Ovary (tissue), 9 donors: ENCODE measurements around the gene AKT1. TPM values are rescaled to one million over a fixed set of nuclear protein-coding genes. Genes with fewer than 3 reads are reported as not detected.

Experiments
- DNase-seq, 5 donors: peaks; one replicate each; pipeline ENCODE4 v3.0.0-alpha.2; 2019 to 2020
- H3K27ac ChIP-seq, 2 donors: fragments of 200-600 bp; one replicate each; pipeline versions ENCODE4 v1.5.1 to v1.8.0; 2019 to 2022
- H3K27me3 ChIP-seq: fragments of 200-600 bp; one replicate; pipeline ENCODE4 v1.8.0; 2022
- H3K36me3 ChIP-seq: fragments of 200-600 bp; sonication (generic); one replicate; pipeline ENCODE4 v1.5.1; 2019
- H3K4me1 ChIP-seq: one replicate; pipeline ENCODE4 v1.8.1; 2013; ENCODE audit warnings: mild to moderate bottlenecking, moderate library complexity; ENCODE audit not compliant: insufficient read depth
- H3K4me3 ChIP-seq: fragments of 200-600 bp; sonication (generic); one replicate; pipeline ENCODE4 v1.5.1; 2017
- H3K9me3 ChIP-seq, 2 donors: fragments of 200-600 bp in 1 of 2; sonication (generic) in 1 of 2; one replicate each; pipeline versions ENCODE4 v1.5.1 to v1.8.1; 2013 to 2019; ENCODE audit warnings: mild to moderate bottlenecking in 1 of 2, moderate library complexity in 1 of 2
- CTCF ChIP-seq, 3 donors: fragments of 450-650 bp in 2 of 3; fragments of 200-600 bp in 1 of 3; IDR thresholded peaks; one replicate each; pipeline versions ENCODE4 v1.5.1 to v1.8.0; 2016 to 2022; ENCODE audit warnings: antibody characterized with exemption in 3 of 3, mild to moderate bottlenecking in 1 of 3
- EP300 ChIP-seq: sonication (generic); formaldehyde crosslinking; IDR thresholded peaks from one replicate; pipeline ENCODE4 v1.6.1; 2017; ENCODE audit warnings: antibody characterized with exemption
- POLR2A ChIP-seq: fragments of 450-650 bp; IDR thresholded peaks from one replicate; pipeline ENCODE4 v1.6.1; 2017; ENCODE audit warnings: antibody characterized with exemption, mild to moderate bottlenecking, moderate library complexity
- WGBS, 3 donors: extraction: QIAGEN DNeasy Blood & Tissue Kit in 1 of 3; methylation state at CpG; one replicate each; pipeline versions ENCODE4 v1.1.5 to v1.1.7; 2013 to 2017; 5-methylcytosine and 5-hydroxymethylcytosine counted together
- intact Hi-C, 4 donors: fragments of 100-400 bp; cut with DNase I; formaldehyde crosslinking; loops; one replicate each; pipeline versions ENCODE4 v1.11.0 to v1.15.1; 2022 to 2023
- polyA plus RNA-seq, 2 donors: library from polyadenylated mRNA; stranded (reverse); fragments of 200-250 nt in 1 of 2; fragments of 350-450 nt in 1 of 2; fragmentation: Illumina TruSeq in 1 of 2; extraction: RNeasy Lipid Tissue Mini Kit (QIAGEN cat#74804) in 1 of 2; gene quantifications; one replicate each; pipeline ENCODE4 v1.2.3, GENCODE V29; 2013 to 2014
- total RNA-seq, 7 donors: library from RNA; depleted of rRNA in 2 of 7; stranded (reverse); fragments of >200 nt in 2 of 7; fragmentation: NEBNext Ultra II Directional in 3 of 7; extraction: Animal tissue kit (Norgen Biotek cat#: 25700) in 3 of 7; gene quantifications; one replicate each; pipeline versions ENCODE4 v1.1.0 to v1.2.4, GENCODE V29; 2016 to 2023
- donor health status: DM: no; HTN: no; CAD: no; lungs with moderate emphysema.
- donor health status: DM: no; HTN: no; CAD: no.
- donor health status: Bipolar disorder and iron deficiency.
- donor health status: DM: yes; HTN: yes; CAD: no.
- donor health status: DM: no; HTN: no; CAD: no.
- donor health status: DM: yes; HTN: yes; CAD: no.

The AKT1 gene
- total and polyA plus RNA-seq, 9 donors: 53.9 to 105 (median 95.4) TPM

- H3K27ac ChIP-seq: no peak overlapping the region
- no peaks in the 10 kb centered on the region for H3K36me3 ChIP-seq
- peaks cover 27% of the 10 kb centered on the region for H3K4me1 ChIP-seq
- intact Hi-C loops: no loop called here
- no peaks in the 10 kb centered on the region for H3K9me3 ChIP-seq
- WGBS, 3 donors: 85 to 90% (median 90%) methylated on average over 9 of the region's 9 CpGs
- DNase-seq: no peak
- no peaks in the 10 kb centered on the region for H3K27me3 ChIP-seq
- no peak for TF ChIP-seq POLR2A
- TF ChIP-seq EP300: no peak
- no peak for TF ChIP-seq CTCF (IDR thresholded peaks at IDR 0.05)
- H3K4me3 ChIP-seq: no peak overlapping the region
Measured at GRCh38 chr14:104791425-104791824, 4.1 kb downstream of the AKT1 start.

GRCh38 chr14:104789752-104790743 is 5.5 kb downstream of the AKT1 start:
- Histone ChIP-seq H3K9me3 (no peaks in the 10 kb centered on the region), H3K36me3 (no peaks in the 10 kb centered on the region), H3K4me1 (peaks cover 27% of the 10 kb centered on the region), H3K4me3 (no peak overlapping the region), H3K27ac (no peak overlapping the region), H3K27me3 (no peaks in the 10 kb centered on the region)
- 89 to 92% (median 90%) methylated on average over 28 to 31 of the region's 31 CpGs for WGBS, 3 donors
- DNase-seq: no peak
- intact Hi-C loops: loop anchor here in 2 of 4 donors (5.0 kb wide), 1 partner anchor 32 kb away; no protein-coding TSS in a partner anchor
- TF ChIP-seq CTCF (IDR thresholded peaks at IDR 0.05) (no peak), EP300 (no peak)

GRCh38 chr14:104788873-104789663 is 6.5 kb downstream of the AKT1 start:
- 47 to 68% (median 53%) methylated on average over 27 to 39 of the region's 39 CpGs for WGBS, 3 donors
- H3K4me1 ChIP-seq: peaks cover 24% of the 10 kb centered on the region

GRCh38 chr14:104788161-104788818 is 7.3 kb downstream of the AKT1 start:
- Histone ChIP-seq H3K36me3 (no peaks in the 10 kb centered on the region), H3K4me3 (no peak overlapping the region), H3K4me1 (peaks cover 16% of the 10 kb centered on the region), H3K27ac (no peak overlapping the region), H3K27me3 (no peaks in the 10 kb centered on the region), H3K9me3 (no peaks in the 10 kb centered on the region)
- WGBS, 3 donors: 63 to 80% (median 64%) methylated on average over 14 of the region's 14 CpGs
- no peak for DNase-seq
- TF ChIP-seq CTCF (IDR thresholded peaks at IDR 0.05) (no peak), EP300 (no peak), POLR2A (no peak)
- intact Hi-C loops: loop anchor here in 2 of 4 donors (5.0 kb wide), 1 partner anchor 34 kb away; no protein-coding TSS in a partner anchor

More at GRCh38 chr14:104788873-104789663, 6.5 kb downstream of the AKT1 start:
- no peak for DNase-seq
- intact Hi-C loops: loop anchor here in 2 of 4 donors (5.0 kb wide), 1 partner anchor 33 kb away; no protein-coding TSS in a partner anchor
- H3K27ac ChIP-seq: no peak overlapping the region
- no peak for TF ChIP-seq EP300
- no peaks in the 10 kb centered on the region for H3K9me3 ChIP-seq
- H3K4me3 ChIP-seq: no peak overlapping the region
- H3K27me3 ChIP-seq: no peaks in the 10 kb centered on the region
- no peaks in the 10 kb centered on the region for H3K36me3 ChIP-seq
